GM23338 (cell line): ENCODE data around the gene KRTAP12-3. TPM values are rescaled to one million over a fixed set of nuclear protein-coding genes. Genes with fewer than 3 reads are reported as not detected.

Experiments
- ATAC-seq: fragments of 200-7000 bp; cut with Tn5 transposase; 3 replicates; pipeline ENCODE4 v1.9.1; 2020
- DNase-seq: peaks from one replicate; pipeline ENCODE4 v3.0.0-alpha.2; 2015; ENCODE audit warnings: low spot score
- H2AFZ ChIP-seq: fragments of 200-600 bp; sonication (generic); 2 replicates; pipeline ENCODE4 v1.8.0; 2016; ENCODE audit warnings: antibody characterized with exemption, mild to moderate bottlenecking, moderate library complexity
- H3F3A ChIP-seq: fragments of 200-600 bp; sonication (generic); replicated peaks from 2 replicates; pipeline ENCODE4 v1.8.0; 2017; ENCODE audit warnings: antibody characterized with exemption, mixed run types, low read depth
- H3K27ac ChIP-seq: fragments of 200-600 bp; sonication (generic); 2 replicates; pipeline ENCODE4 v1.6.1; 2016; ENCODE audit warnings: low read depth
- H3K27me3 ChIP-seq: fragments of 200-600 bp; sonication (generic); 2 replicates; pipeline ENCODE4 v1.8.0; 2016; ENCODE audit warnings: mild to moderate bottlenecking, mixed run types, moderate library complexity; ENCODE audit not compliant: insufficient read depth
- H3K36me3 ChIP-seq: fragments of 200-600 bp; sonication (generic); 2 replicates; pipeline ENCODE4 v1.8.0; 2016; ENCODE audit warnings: mild to moderate bottlenecking; ENCODE audit not compliant: insufficient read depth
- H3K4me1 ChIP-seq: fragments of 200-600 bp; sonication (generic); 2 replicates; pipeline ENCODE4 v1.8.0; 2016; ENCODE audit warnings: mild to moderate bottlenecking, moderate library complexity; ENCODE audit not compliant: insufficient read depth
- H3K4me2 ChIP-seq: fragments of 200-600 bp; sonication (generic); 2 replicates; pipeline ENCODE4 v1.7.1; 2017; ENCODE audit warnings: mixed run types
- H3K4me3 ChIP-seq: fragments of 200-600 bp; sonication (generic); 2 replicates; pipeline ENCODE4 v1.6.1; 2016; ENCODE audit warnings: mixed run types
- H3K79me2 ChIP-seq: fragments of 200-600 bp; sonication (generic); replicated peaks from 2 replicates; pipeline ENCODE4 v1.8.0; 2017; ENCODE audit warnings: mild to moderate bottlenecking; ENCODE audit not compliant: insufficient read depth
- H3K9me2 ChIP-seq: fragments of 200-600 bp; sonication (generic); 2 replicates; pipeline ENCODE4 v1.8.0; 2017; ENCODE audit not compliant: insufficient read depth
- H4K20me1 ChIP-seq: fragments of 200-600 bp; sonication (generic); replicated peaks from 2 replicates; pipeline ENCODE4 v1.8.0; 2017; ENCODE audit warnings: mild to moderate bottlenecking; ENCODE audit not compliant: insufficient read depth
- H3K27ac Mint-ChIP-seq: 2 replicates; pipeline ENCODE4 v1.8.0; 2020; ENCODE audit warnings: inconsistent platforms, mild to moderate bottlenecking, moderate library complexity, mixed read lengths
- H3K27me3 Mint-ChIP-seq: 3 replicates; pipeline ENCODE4 v1.8.0; 2022; ENCODE audit warnings: low read depth, mild to moderate bottlenecking, moderate library complexity, mixed read lengths, inconsistent platforms; ENCODE audit not compliant: insufficient read depth, poor library complexity
- H3K36me3 Mint-ChIP-seq: 3 replicates; pipeline ENCODE4 v1.8.0; 2021; ENCODE audit warnings: low read depth, mild to moderate bottlenecking, inconsistent platforms, moderate library complexity, mixed read lengths
- H3K4me1 Mint-ChIP-seq: 3 replicates; pipeline ENCODE4 v1.8.0; 2020; ENCODE audit warnings: mild to moderate bottlenecking, inconsistent platforms, mixed read lengths
- H3K4me3 Mint-ChIP-seq: 3 replicates; pipeline ENCODE4 v1.8.0; 2021; ENCODE audit warnings: moderate library complexity, mild to moderate bottlenecking, inconsistent platforms, mixed read lengths
- H3K9me3 Mint-ChIP-seq: 3 replicates; pipeline ENCODE4 v1.8.0; 2020; ENCODE audit warnings: moderate library complexity, mild to moderate bottlenecking, inconsistent platforms, mixed read lengths
- CREB1 ChIP-seq: fragments of 250-450 bp; sonication (Bioruptor Pico); IDR thresholded peaks from 2 replicates; pipeline ENCODE4 v1.5.0; 2020; ENCODE audit warnings: low read depth, mild to moderate bottlenecking, moderate library complexity
- CTCF ChIP-seq, 2 experiments: fragments of 200-600 bp in 1 of 2; sonication (generic) in 1 of 2; conservative IDR thresholded peaks; 2 replicates each; pipeline versions ENCODE4 v1.5.1 to v1.6.1; 2016 to 2017; ENCODE audit warnings: antibody characterized with exemption in 2 of 2, low read depth in 2 of 2, mild to moderate bottlenecking in 2 of 2, moderate library complexity in 1 of 2
- ETS1 ChIP-seq: IDR thresholded peaks from 2 replicates; pipeline ENCODE4 v1.6.1; 2016; ENCODE audit warnings: antibody characterized with exemption
- EZH2phosphoT487 ChIP-seq: fragments of 200-600 bp; sonication (generic); IDR thresholded peaks from one replicate; pipeline ENCODE4 v1.8.1; 2018; ENCODE audit warnings: antibody characterized with exemption; ENCODE audit not compliant: unreplicated experiment
- JUNB ChIP-seq: IDR thresholded peaks from one replicate; pipeline ENCODE4 v1.6.1; 2016; ENCODE audit warnings: antibody characterized with exemption; ENCODE audit not compliant: unreplicated experiment
- NANOG ChIP-seq: IDR thresholded peaks from 2 replicates; pipeline ENCODE4 v1.6.1; 2016; ENCODE audit warnings: antibody characterized with exemption, borderline replicate concordance
- POLR2AphosphoS5 ChIP-seq: IDR thresholded peaks from 2 replicates; pipeline ENCODE4 v1.6.1; 2016; ENCODE audit warnings: antibody characterized with exemption, low read depth
- REST ChIP-seq: IDR thresholded peaks from one replicate; pipeline ENCODE4 v1.6.1; 2018; ENCODE audit warnings: antibody characterized with exemption; ENCODE audit not compliant: unreplicated experiment
- ZNF114 ChIP-seq: fragments of 250-450 bp; sonication (Bioruptor Pico); IDR thresholded peaks from 2 replicates; pipeline ENCODE4 v1.5.0; 2020; ENCODE audit warnings: mild to moderate bottlenecking, moderate library complexity
- ZNF462 ChIP-seq: fragments of 250-450 bp; sonication (Bioruptor Pico); IDR thresholded peaks from 2 replicates; pipeline ENCODE4 v1.5.0; 2020; ENCODE audit warnings: mild to moderate bottlenecking, moderate library complexity
- polyA plus RNA-seq: library from polyadenylated mRNA; unstranded; fragments of >200 nt; fragmentation: Nextera tagmentation; extraction: Ambion mirVana; gene quantifications from 2 replicates; pipeline ENCODE4 v1.2.1, GENCODE V29; 2016
- total RNA-seq: library from RNA; depleted of rRNA; stranded (reverse); fragments of >200 nt; shearing (Covaris generic); gene quantifications from 2 replicates; pipeline ENCODE4 v1.2.3, GENCODE V29; 2014

Gene KRTAP12-3
- total and polyA plus RNA-seq, 2 experiments from 2014 or later, result not detected

GRCh38 chr21:44682580-44683151 lies 24.9 kb downstream of the KRTAP12-3 start (continued):
- TF ChIP-seq REST (no peak), CTCF (conservative IDR thresholded peaks at IDR 0.05; ENCODE audit: low read depth in 2 of 2) (no peak)

GRCh38 chr21:44684077-44684476 lies 26.3 kb downstream of the KRTAP12-3 start:
- Histone ChIP-seq H3K4me3 (no peak overlapping the region), H3K4me1 (peaks cover 6% of the 10 kb centered on the region), H2AFZ (no peak overlapping the region), H3K27ac (no peak overlapping the region), H3K9me2 (no peaks in the 10 kb centered on the region), H3K36me3 (no peaks in the 10 kb centered on the region), H3K4me2 (no peak overlapping the region), H4K20me1 (no peaks in the 10 kb centered on the region), H3K79me2 (no peaks in the 10 kb centered on the region), H3F3A (0 out of 2 replicates have a peak, but pooled peaks cover 4% of the 10 kb centered on the region), H3K27me3 (no peaks in the 10 kb centered on the region)
- Mint-ChIP-seq H3K4me3 (no peak overlapping the region), H3K27me3 (peaks cover 16% of the 10 kb centered on the region), H3K9me3 (no peaks in the 10 kb centered on the region; the same call in none of the 3 replicates), H3K4me1 (peaks cover 24% of the 10 kb centered on the region), H3K36me3 (no peaks in the 10 kb centered on the region), H3K27ac (no peak overlapping the region)
- DNase-seq (no peak), ATAC-seq (no peak)
- TF ChIP-seq JUNB (no peak), CREB1 (CRISPR knock-in tag) (no peak), POLR2AphosphoS5 (no peak), NANOG (no peak), EZH2phosphoT487 (no peak), CTCF (conservative IDR thresholded peaks at IDR 0.05; ENCODE audit: low read depth in 2 of 2) (no peak), ETS1 (no peak), ZNF114 (no peak), ZNF462 (no peak)
